Activated CD8-positive, alpha-beta T cell treated with anti-CD3 and anti-CD28 coated beads, Interleukin-2, amount 10 ng/mL, durations not matched to agents 7 days and 5 days (primary cell): Measurements from ENCODE around the gene RPAIN. TPM values are rescaled to one million over a fixed set of nuclear protein-coding genes. Genes with fewer than 3 reads are reported as not detected.

Experiments used
- ATAC-seq: fragments of 150-1000 bp; cut with Tn5 transposase; one replicate; pipeline ENCODE4 v1.10.0; 2021; ENCODE audit warnings: moderate library complexity
- CTCF ChIA-PET: fragments of 350-600 bp; sonication (Branson Sonifier 250); formaldehyde crosslinking; loops from one replicate; lab custom pipeline; 2021; ENCODE audit warnings: antibody characterized with exemption; lab: Charles Lee
- POLR2A ChIA-PET: fragments of 350-600 bp; sonication (Branson Sonifier 250); formaldehyde crosslinking; loops from one replicate; lab custom pipeline; 2021; ENCODE audit warnings: antibody characterized with exemption; lab: Charles Lee
- DNase-seq: peaks from one replicate; pipeline ENCODE4 v3.0.0-alpha.2; 2020
- H3K27ac Mint-ChIP-seq: one replicate; pipeline ENCODE4 v1.8.0; 2021; ENCODE audit warnings: mild to moderate bottlenecking, mixed read lengths
- H3K27me3 Mint-ChIP-seq: one replicate; pipeline ENCODE4 v1.8.0; 2021; ENCODE audit warnings: low read depth, mixed read lengths
- H3K36me3 Mint-ChIP-seq: one replicate; pipeline ENCODE4 v1.8.0; 2021; ENCODE audit warnings: low read depth, mixed read lengths
- H3K4me1 Mint-ChIP-seq: one replicate; pipeline ENCODE4 v1.8.0; 2021; ENCODE audit warnings: low read depth, mixed read lengths
- H3K4me3 Mint-ChIP-seq: one replicate; pipeline ENCODE4 v1.8.0; 2021; ENCODE audit warnings: mild to moderate bottlenecking, mixed read lengths
- H3K9me3 Mint-ChIP-seq: one replicate; pipeline ENCODE4 v1.8.0; 2022; ENCODE audit warnings: mixed read lengths; ENCODE audit not compliant: insufficient read depth
- total RNA-seq, 2 experiments: library from RNA; stranded (reverse); gene quantifications; one replicate each; pipeline ENCODE4 v1.2.3, GENCODE V29; 2021

Gene RPAIN, protein sequence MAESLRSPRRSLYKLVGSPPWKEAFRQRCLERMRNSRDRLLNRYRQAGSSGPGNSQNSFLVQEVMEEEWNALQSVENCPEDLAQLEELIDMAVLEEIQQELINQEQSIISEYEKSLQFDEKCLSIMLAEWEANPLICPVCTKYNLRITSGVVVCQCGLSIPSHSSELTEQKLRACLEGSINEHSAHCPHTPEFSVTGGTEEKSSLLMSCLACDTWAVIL
- total RNA-seq: 10 to 100 TPM; 47.2 TPM

DNA sequence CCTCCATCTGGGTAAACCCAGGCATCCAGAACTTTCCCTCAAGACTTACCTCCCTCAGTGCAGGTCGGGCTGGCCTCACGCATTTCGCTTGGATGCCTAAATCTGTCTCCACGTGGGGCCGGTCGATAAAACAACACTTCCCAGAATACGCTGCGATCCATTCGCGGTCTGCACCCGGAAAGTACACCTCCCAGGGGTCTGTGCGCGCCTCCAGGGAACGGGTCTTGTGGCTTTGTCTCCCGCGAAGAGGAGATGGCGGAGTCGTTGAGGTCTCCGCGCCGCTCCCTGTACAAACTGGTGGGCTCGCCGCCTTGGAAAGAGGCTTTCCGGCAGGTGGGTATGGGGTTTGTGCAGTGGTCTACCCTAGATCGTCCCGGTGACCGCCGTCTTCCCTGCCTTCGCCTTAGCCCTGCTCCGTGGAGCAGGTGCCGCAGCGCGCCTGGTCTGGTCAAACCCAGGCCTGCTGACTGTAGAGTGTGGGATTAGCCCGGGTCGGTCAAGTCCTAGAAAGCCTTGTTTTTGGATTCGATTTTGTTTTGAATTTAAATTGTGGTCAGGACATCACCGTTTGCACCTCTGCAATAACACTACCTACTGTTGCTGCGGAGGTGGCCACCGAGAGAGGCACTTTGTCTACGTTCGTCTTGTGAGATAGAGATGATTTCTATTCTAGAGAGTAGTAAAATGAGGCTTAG, at the start of gene RPAIN:
Gene RPAIN (plus strand): TSS at position 224 of the 695 bp plus-strand sequence. CDS start 29 bp downstream, at position 253.
- Mint-ChIP-seq H3K36me3 (peaks cover 47% of the 10 kb centered on the region), H3K4me1 (peaks cover 47% of the 10 kb centered on the region), H3K27me3 (no peaks in the 10 kb centered on the region), H3K4me3 (peak within 1 kb of the TSS; percentile 100), H3K27ac (peak within 1 kb of the TSS; percentile 99), H3K9me3 (no peaks in the 10 kb centered on the region)
- DNase-seq: peak; percentile 93
- peak; percentile 67 for ATAC-seq
- ChIA-PET POLR2A (interaction anchor here (0.7 to 1.3 kb wide), 17 partner anchors 9 to 228 kb away, joined by 3 to 38 read pairs (median 4); partner anchors contain the start of genes C1QBP, DERL2 and MIS12), CTCF (interaction anchor here (0.8 to 2.6 kb wide), 4 partner anchors 9 to 20 kb away, joined by 3 to 25 read pairs (median 5); partner anchors contain the start of gene C1QBP)

DNA sequence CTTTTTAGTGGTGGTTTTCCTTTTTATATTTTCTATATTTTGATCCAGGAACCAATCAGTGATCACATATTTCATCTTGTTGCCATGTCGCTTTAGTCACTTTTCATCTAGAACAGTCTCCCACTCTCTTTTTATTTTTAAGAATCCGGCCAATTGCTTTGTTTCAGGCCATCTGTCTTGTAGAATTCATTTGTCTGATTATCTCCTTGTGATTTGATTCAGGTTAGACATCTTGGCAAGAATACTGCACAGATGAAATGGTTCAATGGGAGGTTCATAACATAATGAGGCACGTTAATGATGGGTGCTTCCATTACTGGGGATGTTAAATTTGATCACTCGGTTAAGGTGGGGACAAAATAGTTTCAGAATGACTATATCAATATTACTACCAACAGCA, 49.6 kb upstream of the RPAIN start:
- ATAC-seq: no peak
- POLR2A ChIA-PET: no interaction called here

DNA sequence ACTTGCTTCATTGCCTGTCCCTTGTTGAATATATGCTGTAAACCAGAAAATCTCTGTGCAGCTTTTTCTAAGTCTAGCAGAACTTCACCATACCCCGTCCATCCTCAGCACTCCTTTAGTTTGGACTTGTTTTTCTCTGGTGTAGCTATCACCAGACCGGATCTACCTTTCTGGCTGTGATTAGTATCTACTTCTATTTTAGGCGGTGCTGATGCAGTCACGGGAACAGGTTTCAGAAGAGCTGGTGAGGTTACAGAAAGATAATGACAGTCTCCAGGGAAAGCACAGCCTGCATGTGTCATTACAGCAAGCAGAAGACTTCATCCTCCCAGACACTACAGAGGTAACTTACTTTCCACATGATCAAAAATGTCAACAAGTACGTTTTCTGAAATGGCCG, 46.9 kb upstream of the RPAIN start:
- Mint-ChIP-seq H3K27ac (peak overlapping the region; percentile 32), H3K4me3 (no peak overlapping the region), H3K4me1 (no peaks in the 10 kb centered on the region), H3K36me3 (peaks cover 47% of the 10 kb centered on the region), H3K27me3 (no peaks in the 10 kb centered on the region), H3K9me3 (no peaks in the 10 kb centered on the region)
- ChIA-PET POLR2A (interaction anchor here (0.6 to 0.8 kb wide), 2 partner anchors 40 to 1243 kb away, joined by 3 to 4 read pairs; no protein-coding TSS in a partner anchor), CTCF (no interaction called here)
- no peak for ATAC-seq
- DNase-seq: no peak

More for the DNA sequence above, 49.6 kb upstream of the RPAIN start:
- Mint-ChIP-seq H3K36me3 (peaks cover 42% of the 10 kb centered on the region), H3K9me3 (no peaks in the 10 kb centered on the region), H3K4me3 (no peak overlapping the region), H3K27me3 (no peaks in the 10 kb centered on the region), H3K27ac (no peak overlapping the region), H3K4me1 (no peaks in the 10 kb centered on the region)
- CTCF ChIA-PET: no interaction called here
- DNase-seq: no peak

DNA sequence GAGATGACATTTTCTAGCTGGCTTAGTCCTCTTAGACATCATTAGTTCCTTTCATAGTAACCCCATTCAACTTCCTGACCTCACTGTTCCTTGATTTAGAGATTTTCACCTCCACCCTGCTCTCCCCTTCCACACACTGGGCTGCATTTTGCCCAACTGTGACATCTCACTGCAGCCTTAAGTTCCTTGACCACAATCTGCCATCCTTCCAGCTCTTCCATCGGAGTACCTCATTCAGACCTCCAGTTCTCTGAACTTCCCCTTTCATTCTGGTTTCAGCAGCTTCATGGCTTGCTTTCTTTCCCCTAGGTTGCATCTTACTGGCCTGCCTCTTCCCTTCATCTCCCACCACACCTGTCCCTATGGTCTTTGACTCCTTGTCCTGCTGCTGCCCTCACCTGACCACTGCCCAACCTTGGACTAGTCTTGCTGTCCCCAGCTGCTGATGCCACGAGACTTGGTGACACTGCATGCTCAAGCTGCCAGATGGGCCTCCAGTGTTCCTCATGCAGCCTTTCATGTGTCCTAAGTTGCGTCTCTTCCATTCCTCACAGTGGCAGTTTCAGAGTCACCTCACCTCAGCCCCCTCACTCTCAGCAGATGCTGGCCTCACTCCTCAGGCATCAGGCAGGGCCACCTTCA, 41.3 kb upstream of the RPAIN start:
- peak overlapping the region; percentile 37 for H3K27ac Mint-ChIP-seq
- H3K4me1 Mint-ChIP-seq: no peaks in the 10 kb centered on the region
- POLR2A ChIA-PET: no interaction called here
- no peak overlapping the region for H3K4me3 Mint-ChIP-seq
- CTCF ChIA-PET: interaction anchor here (1.5 to 3.1 kb wide), 2 partner anchors 12 to 181 kb away, joined by 3 to 12 read pairs; no protein-coding TSS in a partner anchor
- ATAC-seq (no peak), DNase-seq (no peak)
- peaks cover 60% of the 10 kb centered on the region for H3K36me3 Mint-ChIP-seq
- H3K9me3 Mint-ChIP-seq: no peaks in the 10 kb centered on the region
- no peaks in the 10 kb centered on the region for H3K27me3 Mint-ChIP-seq

DNA sequence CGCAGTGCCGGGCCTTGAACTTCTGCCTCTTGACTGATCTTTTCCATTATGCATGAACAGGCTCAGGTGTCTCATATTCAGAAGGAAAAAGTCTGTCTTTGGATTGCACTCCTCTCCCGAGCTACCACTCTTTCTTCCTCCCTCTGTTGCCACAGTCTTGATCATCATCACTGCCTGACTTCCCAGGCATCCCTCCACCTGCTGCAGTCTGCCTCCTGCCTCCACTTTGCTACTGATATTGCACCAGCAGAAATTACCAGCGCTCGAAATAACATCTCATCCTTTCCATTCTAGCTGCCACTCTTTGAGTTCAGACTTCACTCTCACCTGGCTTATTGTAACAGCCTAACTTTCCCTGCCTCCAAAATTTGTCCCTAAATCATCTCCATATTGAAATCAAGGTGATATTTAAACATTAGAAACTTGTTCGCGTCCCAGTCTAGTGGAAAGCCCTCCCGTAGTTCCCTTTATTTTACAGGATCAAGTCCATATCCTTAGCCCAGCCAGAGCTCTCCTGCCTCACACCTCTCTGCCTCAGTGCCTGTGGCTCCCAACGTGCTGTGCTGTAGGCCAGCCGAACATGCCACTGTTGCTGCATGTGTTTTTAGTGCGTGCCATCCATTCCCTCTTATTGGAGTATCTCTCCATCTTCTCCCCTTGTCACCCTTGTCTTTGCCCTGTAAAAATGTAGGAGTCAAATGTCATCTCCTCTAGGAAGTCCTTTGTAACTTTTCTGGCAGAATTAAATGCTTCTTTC, 40.5 kb upstream of the RPAIN start:
- Mint-ChIP-seq H3K27me3 (no peaks in the 10 kb centered on the region), H3K36me3 (peaks cover 65% of the 10 kb centered on the region), H3K9me3 (no peaks in the 10 kb centered on the region), H3K4me3 (no peak overlapping the region), H3K4me1 (no peaks in the 10 kb centered on the region), H3K27ac (peak overlapping the region; percentile 48)
- CTCF ChIA-PET: interaction anchor here (0.6 to 3.1 kb wide), 3 partner anchors 11 to 182 kb away, joined by 3 to 12 read pairs (median 3); no protein-coding TSS in a partner anchor
- ATAC-seq (no peak), DNase-seq (no peak)
- POLR2A ChIA-PET: no interaction called here

DNA sequence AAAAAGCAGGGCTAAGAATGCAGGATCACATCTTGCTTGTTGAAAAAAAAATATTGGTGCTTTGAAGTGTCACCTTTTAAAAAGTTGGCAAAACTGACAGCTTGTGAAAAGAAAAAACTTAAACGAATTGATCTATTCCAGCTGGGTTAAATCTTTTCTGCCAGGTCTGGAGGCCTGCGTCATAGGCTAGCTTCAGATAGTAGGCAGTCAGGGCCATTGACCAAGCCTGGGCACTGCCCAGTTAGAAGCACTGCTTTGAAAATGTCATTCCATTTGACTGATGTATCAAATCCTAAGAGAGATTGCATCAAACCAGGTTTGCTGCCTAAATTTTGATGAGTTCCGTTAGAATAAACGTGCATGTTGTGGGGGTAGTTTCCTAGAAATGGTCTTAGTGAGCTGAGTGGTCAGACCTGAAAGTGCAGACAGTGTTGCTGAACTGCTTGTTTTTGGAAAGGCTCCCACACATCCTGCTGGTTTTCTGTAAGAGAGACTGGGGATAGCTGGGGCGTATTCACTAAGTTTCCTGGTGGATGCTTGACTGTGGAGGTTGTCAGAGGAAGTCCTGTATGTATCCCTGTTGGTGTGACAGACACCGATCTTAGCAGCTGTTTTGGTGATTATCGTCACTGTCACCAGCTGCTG, 39.4 kb upstream of the RPAIN start:
- Mint-ChIP-seq H3K36me3 (peaks cover 63% of the 10 kb centered on the region), H3K4me3 (no peak overlapping the region), H3K27me3 (no peaks in the 10 kb centered on the region), H3K27ac (peak overlapping the region; percentile 23), H3K9me3 (no peaks in the 10 kb centered on the region), H3K4me1 (no peaks in the 10 kb centered on the region)
- ChIA-PET CTCF (interaction anchor here (1.2 to 3.1 kb wide), 2 partner anchors 10 to 73 kb away, joined by 3 to 12 read pairs; no protein-coding TSS in a partner anchor), POLR2A (interaction anchor here (1.2 kb wide), 1 partner anchor 10 kb away, joined by 3 read pairs; no protein-coding TSS in a partner anchor)
- DNase-seq (no peak), ATAC-seq (no peak)

DNA sequence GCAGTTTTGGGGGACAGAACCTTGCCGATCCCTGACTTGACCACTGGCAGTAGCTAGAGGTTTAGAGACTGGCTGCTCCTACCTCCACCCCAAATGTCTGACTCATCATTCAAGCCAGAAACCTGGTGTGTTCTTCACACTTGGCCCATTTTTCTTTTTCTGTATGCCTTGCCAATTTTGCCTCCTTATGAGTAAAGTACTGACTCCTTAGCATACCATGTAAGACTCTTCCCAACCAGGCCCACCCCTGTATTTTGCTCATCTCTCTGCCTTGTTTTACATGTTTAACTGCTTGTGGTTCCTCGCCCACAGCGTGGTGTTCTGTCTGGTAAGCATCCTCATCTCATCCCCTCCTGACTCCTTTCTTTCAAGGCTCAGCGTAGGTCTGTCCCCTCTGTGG, 38.4 kb upstream of the RPAIN start:
- CTCF ChIA-PET: interaction anchor here (0.6 to 3.1 kb wide), 2 partner anchors 9 to 221 kb away, joined by 4 to 12 read pairs; no protein-coding TSS in a partner anchor

DNA sequence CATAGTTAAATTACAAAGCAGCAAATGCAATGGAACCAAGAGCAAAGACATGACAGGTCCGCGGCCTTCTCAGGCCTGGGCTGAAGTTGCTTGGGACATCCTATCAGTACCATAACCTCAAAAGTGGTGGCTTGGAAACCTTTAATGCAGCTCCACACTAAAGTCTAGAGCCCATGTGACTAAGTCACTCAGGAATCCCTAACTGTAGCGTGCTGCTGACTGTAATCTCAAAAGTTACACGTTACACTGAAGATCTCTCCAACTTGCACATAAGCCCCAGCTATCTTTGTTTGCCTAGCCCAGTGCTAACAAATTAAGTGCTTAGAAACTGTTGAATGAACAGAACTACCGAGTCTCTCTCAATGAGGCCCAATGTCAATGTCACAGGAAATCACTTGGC, 28.3 kb upstream of the RPAIN start:
- Mint-ChIP-seq H3K27ac (no peak overlapping the region), H3K27me3 (no peaks in the 10 kb centered on the region), H3K4me3 (no peak overlapping the region), H3K9me3 (no peaks in the 10 kb centered on the region), H3K4me1 (peaks cover 8% of the 10 kb centered on the region), H3K36me3 (peaks cover 65% of the 10 kb centered on the region)
- ATAC-seq: no peak
- ChIA-PET POLR2A (interaction anchor here (2.5 kb wide), 1 partner anchor 28 kb away, joined by 13 read pairs; the partner anchor contains the start of genes NUP88 and RPAIN), CTCF (interaction anchor here (1.3 to 2.3 kb wide), 3 partner anchors 11 to 48 kb away, joined by 3 to 12 read pairs (median 7); partner anchors contain the start of gene C1QBP)
- DNase-seq: no peak

More for the DNA sequence above, 38.4 kb upstream of the RPAIN start:
- H3K27me3 Mint-ChIP-seq: no peaks in the 10 kb centered on the region
- peaks cover 64% of the 10 kb centered on the region for H3K36me3 Mint-ChIP-seq
- no peak for DNase-seq
- no peak overlapping the region for H3K4me3 Mint-ChIP-seq
- no peaks in the 10 kb centered on the region for H3K9me3 Mint-ChIP-seq
- POLR2A ChIA-PET: interaction anchor here (0.6 kb wide), 1 partner anchor 980 kb away, joined by 3 read pairs; no protein-coding TSS in a partner anchor
- ATAC-seq: no peak
- H3K27ac Mint-ChIP-seq: no peak overlapping the region
- no peaks in the 10 kb centered on the region for H3K4me1 Mint-ChIP-seq

DNA sequence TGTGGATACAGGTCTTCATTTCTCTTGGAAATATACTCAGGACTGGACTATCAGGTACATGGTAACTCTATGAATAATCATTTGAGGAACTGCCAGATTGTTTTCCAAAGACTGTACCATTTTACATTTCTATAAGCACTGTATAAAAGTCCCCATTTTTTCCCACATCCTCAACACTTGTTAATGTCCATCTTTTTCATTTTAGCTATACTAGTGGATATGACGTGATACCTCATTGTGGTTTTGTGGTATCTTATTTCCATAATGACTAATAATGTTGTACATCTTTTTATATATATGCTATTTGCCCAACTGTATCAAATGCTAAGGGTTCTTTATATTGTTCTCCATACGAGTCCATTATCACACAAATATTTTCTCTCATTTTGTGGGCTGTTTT, 23.4 kb upstream of the RPAIN start:
- no peaks in the 10 kb centered on the region for H3K27me3 Mint-ChIP-seq
- peaks cover 62% of the 10 kb centered on the region for H3K36me3 Mint-ChIP-seq
- CTCF ChIA-PET: no interaction called here
- H3K4me3 Mint-ChIP-seq: no peak overlapping the region
- no peak for ATAC-seq
- H3K27ac Mint-ChIP-seq: no peak overlapping the region
- no peak for DNase-seq
- H3K9me3 Mint-ChIP-seq: no peaks in the 10 kb centered on the region
- H3K4me1 Mint-ChIP-seq: no peaks in the 10 kb centered on the region
- POLR2A ChIA-PET: no interaction called here

DNA sequence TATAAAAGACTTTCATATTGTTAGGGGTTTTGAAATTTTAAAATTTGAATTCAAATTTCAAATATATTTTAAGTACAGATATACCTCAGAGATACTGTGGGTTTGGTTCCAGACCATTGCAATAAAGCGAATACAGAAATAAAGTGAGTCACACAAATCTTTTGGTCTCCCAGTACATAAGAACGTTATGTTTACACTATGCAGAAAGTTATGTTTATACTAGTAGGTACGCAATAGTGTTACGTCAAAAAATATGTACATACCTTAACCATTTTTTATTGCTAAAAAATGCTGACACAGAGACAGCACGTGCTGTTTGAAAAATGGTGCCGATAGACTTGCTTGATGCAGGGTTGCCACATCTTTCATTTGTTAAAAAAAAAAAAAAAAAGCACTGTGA, 20.2 kb upstream of the RPAIN start:
- CTCF ChIA-PET: interaction anchor here (0.8 kb wide), 1 partner anchor 39 kb away, joined by 3 read pairs; the partner anchor contains the start of gene C1QBP
- Mint-ChIP-seq H3K4me3 (no peak overlapping the region), H3K9me3 (no peaks in the 10 kb centered on the region), H3K36me3 (peaks cover 52% of the 10 kb centered on the region), H3K27me3 (no peaks in the 10 kb centered on the region), H3K4me1 (no peaks in the 10 kb centered on the region), H3K27ac (no peak overlapping the region)
- POLR2A ChIA-PET: no interaction called here
- no peak for ATAC-seq
- no peak for DNase-seq
